ENCODE results near the gene TFB1M. TPM values are rescaled to one million over a fixed set of nuclear protein-coding genes. Genes with fewer than 3 reads are reported as not detected.

Gene TFB1M
- total RNA-seq, 4 donors from 2014 or later = 11.4 to 26.4 (median 13.3) TPM

- peak overlapping the region in 1 of 4 donors; percentile 27 for H3K27ac ChIP-seq
- H3K4me3 ChIP-seq = no peak overlapping the region
- peaks cover 0 to 8% (median 0%) of the 10 kb centered on the region in 3 donors for H3K36me3 ChIP-seq
- no peak for DNase-seq
- H3K4me1 ChIP-seq = no peaks in the 10 kb centered on the region
- no peaks in the 10 kb centered on the region for H3K27me3 ChIP-seq
- no peaks in the 10 kb centered on the region for H3K9me3 ChIP-seq
- no peak for TF ChIP-seq CTCF (IDR thresholded peaks at IDR 0.05)
- TF ChIP-seq POLR2A (IDR thresholded peaks at IDR 0.05) = no peak
These were observed 49.5 kb downstream of the TFB1M start for GRCh38 chr6:155264693-155265320.

GRCh38 chr6:155263373-155264063 is 50.8 kb downstream of the TFB1M start, which contains the start of gene CLDN20:
Gene CLDN20 (plus strand): TSS chr6:155264013. CDS start chr6:155275720, 11,707 bp downstream.
- no peaks in the 10 kb centered on the region for H3K27me3 ChIP-seq
- peak within 1 kb of the TSS in 1 of 4 donors; percentile 27 for H3K27ac ChIP-seq
- no peaks in the 10 kb centered on the region for H3K4me1 ChIP-seq
- DNase-seq = no peak
- peaks cover 0 to 19% (median 0%) of the 10 kb centered on the region in 3 donors for H3K36me3 ChIP-seq
- H3K9me3 ChIP-seq = no peaks in the 10 kb centered on the region
- no peak within 1 kb of the TSS for H3K4me3 ChIP-seq
- TF ChIP-seq POLR2A (IDR thresholded peaks at IDR 0.05) = no peak

GRCh38 chr6:155262655-155263054 is 51.6 kb downstream of the TFB1M start:
- H3K36me3 ChIP-seq = peaks cover 0 to 19% (median 0%) of the 10 kb centered on the region in 3 donors
- H3K27me3 ChIP-seq = no peaks in the 10 kb centered on the region
- H3K4me1 ChIP-seq = no peaks in the 10 kb centered on the region
- H3K9me3 ChIP-seq = no peaks in the 10 kb centered on the region
- H3K4me3 ChIP-seq = no peak overlapping the region
- no peak for DNase-seq
- TF ChIP-seq POLR2A (IDR thresholded peaks at IDR 0.05) = no peak
- TF ChIP-seq CTCF (IDR thresholded peaks at IDR 0.05) = no peak
- no peak overlapping the region for H3K27ac ChIP-seq

- Histone ChIP-seq H3K27me3 (no peaks in the 10 kb centered on the region), H3K27ac (no peak overlapping the region), H3K4me1 (no peaks in the 10 kb centered on the region), H3K9me3 (no peaks in the 10 kb centered on the region), H3K4me3 (no peak overlapping the region), H3K36me3 (peaks cover 0 to 25% (median 0%) of the 10 kb centered on the region in 3 donors)
- no peak for TF ChIP-seq CTCF (IDR thresholded peaks at IDR 0.05)
- no peak for TF ChIP-seq POLR2A (IDR thresholded peaks at IDR 0.05)
- no peak for DNase-seq
These were observed 53.0 kb downstream of the TFB1M start for GRCh38 chr6:155261111-155261900.

- Histone ChIP-seq H3K27ac (no peak overlapping the region), H3K36me3 (peaks cover 0 to 29% (median 0%) of the 10 kb centered on the region in 3 donors), H3K4me3 (no peak overlapping the region), H3K27me3 (no peaks in the 10 kb centered on the region), H3K4me1 (no peaks in the 10 kb centered on the region), H3K9me3 (no peaks in the 10 kb centered on the region)
- TF ChIP-seq POLR2A (IDR thresholded peaks at IDR 0.05) = no peak
- TF ChIP-seq CTCF (IDR thresholded peaks at IDR 0.05) = no peak
- no peak for DNase-seq
These were observed 53.6 kb downstream of the TFB1M start for GRCh38 chr6:155260686-155261085.
